Panc1 (cell line): Measurements from ENCODE around the gene INPP4B. TPM values are rescaled to one million over a fixed set of nuclear protein-coding genes. Genes with fewer than 3 reads are reported as not detected.

Source experiments
- ATAC-seq: fragments of 200-7000 bp; cut with Tn5 transposase; 2 replicates; pipeline ENCODE4 v1.9.1; 2020; ENCODE audit warnings: mild to moderate bottlenecking, moderate library complexity
- BruUV-seq: library from RNA; stranded (reverse); fragments of 400-500 nt; replicated peaks from 2 replicates; lab custom pipeline; 2021; lab: Mats Ljungman, UMichigan
- CTCF ChIA-PET: fragments of 300-600 bp; sonication (Branson Sonifier 250); formaldehyde crosslinking; loops from one replicate; lab custom pipeline; 2022; ENCODE audit warnings: antibody characterized with exemption; lab: Charles Lee
- POLR2A ChIA-PET: fragments of 300-600 bp; sonication (Branson Sonifier 250); formaldehyde crosslinking; loops from one replicate; lab custom pipeline; 2022; ENCODE audit warnings: antibody characterized with exemption; lab: Charles Lee
- DNase-seq: peaks from one replicate; pipeline ENCODE4 v3.0.0-alpha.2; 2010; ENCODE audit warnings: low read depth, low spot score
- H3K27ac ChIP-seq: 2 replicates; pipeline ENCODE4 v1.5.1; 2011; ENCODE audit warnings: mild to moderate bottlenecking, low read length, inconsistent platforms
- H3K27me3 ChIP-seq: fragments of 200-500 bp; sonication (Bioruptor generic); 2 replicates; pipeline ENCODE4 v1.6.0; 2014; ENCODE audit warnings: low read length, inconsistent platforms; ENCODE audit not compliant: control insufficient read depth, insufficient read depth
- H3K36me3 ChIP-seq: fragments of 200-500 bp; sonication (Bioruptor generic); 2 replicates; pipeline ENCODE4 v1.5.1; 2014; ENCODE audit warnings: inconsistent platforms, mild to moderate bottlenecking, low read length, moderate library complexity; ENCODE audit not compliant: control insufficient read depth, insufficient read depth
- H3K4me1 ChIP-seq: 2 replicates; pipeline ENCODE4 v1.5.1; 2011; ENCODE audit warnings: inconsistent platforms, mild to moderate bottlenecking, low read length, moderate library complexity; ENCODE audit not compliant: control insufficient read depth, insufficient read depth
- H3K4me3 ChIP-seq, 2 experiments: 2 replicates each; pipeline ENCODE4 v1.5.1; 2011 to 2012; ENCODE audit warnings: low read depth in 2 of 2, low read length in 2 of 2, mild to moderate bottlenecking in 2 of 2, inconsistent platforms in 1 of 2, moderate library complexity in 1 of 2
- H3K9me3 ChIP-seq: fragments of 200-500 bp; sonication (Bioruptor generic); 2 replicates; pipeline ENCODE4 v1.5.1; 2014; ENCODE audit warnings: low read depth, mild to moderate bottlenecking, inconsistent platforms, low read length, moderate library complexity; ENCODE audit not compliant: control insufficient read depth, insufficient read depth
- POLR2AphosphoS5 ChIP-seq: IDR thresholded peaks from 2 replicates; pipeline ENCODE4 v1.6.1; 2012; ENCODE audit warnings: mild to moderate bottlenecking, low read depth, low read length, moderate library complexity
- SIN3A ChIP-seq: IDR thresholded peaks from 2 replicates; pipeline ENCODE4 v1.6.1; 2012; ENCODE audit warnings: low read depth, mild to moderate bottlenecking, low read length, moderate library complexity, borderline replicate concordance; ENCODE audit not compliant: insufficient read depth
- TCF7L2 ChIP-seq: IDR thresholded peaks from 2 replicates; pipeline ENCODE4 v1.6.1; 2011; ENCODE audit warnings: mild to moderate bottlenecking, low read depth, low read length, inconsistent platforms
- in situ Hi-C: cut with HindIII; loops from 2 replicates; pipeline ENCODE4 v1.10.0; 2016; ENCODE audit warnings: low sequenced_read_pairs, low pct_unique_long_range_greater_than_20kb
- intact Hi-C: fragments of 100-400 bp; cut with micrococcal nuclease; formaldehyde crosslinking; loops from one replicate; pipeline ENCODE4 v1.10.0; 2022; ENCODE audit not compliant: unreplicated experiment
- total RNA-seq: library from RNA; stranded (reverse); gene quantifications from one replicate; pipeline ENCODE4 v1.2.1, GENCODE V29; 2021; ENCODE audit not compliant: unreplicated experiment
- TF ChIP-seq, protein P1 (sequence below), 2 experiments: IDR thresholded peaks; 2 replicates each; pipeline ENCODE4 v1.6.1; 2011 to 2012; ENCODE audit warnings: low read depth in 2 of 2, control low read depth in 1 of 2, low read length in 1 of 2, mild to moderate bottlenecking in 1 of 2, moderate library complexity in 1 of 2; ENCODE audit not compliant: insufficient read depth in 1 of 2
- TF ChIP-seq, protein P2 (sequence below): fragments of 450-650 bp; IDR thresholded peaks from 2 replicates; pipeline ENCODE4 v1.5.1; 2017; ENCODE audit warnings: mild to moderate bottlenecking

The INPP4B gene
- total RNA-seq, 1 experiment from 2014 or later: 4.5 TPM

DNA sequence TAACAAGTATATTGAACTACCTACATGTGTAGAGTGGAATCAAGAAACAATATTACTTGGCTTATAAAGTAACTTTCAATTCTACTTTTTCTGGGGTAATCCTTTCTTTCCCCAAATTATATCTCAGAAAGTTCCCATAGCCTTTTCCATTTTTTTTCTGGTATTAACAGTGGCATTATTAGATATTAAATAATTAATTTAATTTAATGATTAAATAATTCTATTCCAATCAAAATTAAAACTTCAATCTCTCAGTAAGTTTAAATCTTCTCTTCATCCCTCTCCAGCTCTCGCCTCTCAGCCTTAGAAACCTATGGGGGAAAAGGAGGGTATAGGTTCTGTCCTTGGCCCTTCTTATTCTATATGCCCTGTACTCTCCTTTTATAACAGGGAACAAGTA lies 262.4 kb downstream of the INPP4B start:
- DNase-seq: no peak
- ATAC-seq: no peak
- Histone ChIP-seq H3K4me1 (no peaks in the 10 kb centered on the region), H3K9me3 (no peaks in the 10 kb centered on the region), H3K36me3 (no peaks in the 10 kb centered on the region), H3K27ac (no peak overlapping the region), H3K27me3 (no peaks in the 10 kb centered on the region), H3K4me3 (no peak overlapping the region)
- ChIA-PET CTCF (no interaction called here), POLR2A (no interaction called here)
- intact Hi-C loops (no loop called here), in situ Hi-C loops (no loop called here)
- BruUV-seq: no TSS peak
- TF ChIP-seq TCF7L2: no peak
- TF ChIP-seq, protein P1, sequence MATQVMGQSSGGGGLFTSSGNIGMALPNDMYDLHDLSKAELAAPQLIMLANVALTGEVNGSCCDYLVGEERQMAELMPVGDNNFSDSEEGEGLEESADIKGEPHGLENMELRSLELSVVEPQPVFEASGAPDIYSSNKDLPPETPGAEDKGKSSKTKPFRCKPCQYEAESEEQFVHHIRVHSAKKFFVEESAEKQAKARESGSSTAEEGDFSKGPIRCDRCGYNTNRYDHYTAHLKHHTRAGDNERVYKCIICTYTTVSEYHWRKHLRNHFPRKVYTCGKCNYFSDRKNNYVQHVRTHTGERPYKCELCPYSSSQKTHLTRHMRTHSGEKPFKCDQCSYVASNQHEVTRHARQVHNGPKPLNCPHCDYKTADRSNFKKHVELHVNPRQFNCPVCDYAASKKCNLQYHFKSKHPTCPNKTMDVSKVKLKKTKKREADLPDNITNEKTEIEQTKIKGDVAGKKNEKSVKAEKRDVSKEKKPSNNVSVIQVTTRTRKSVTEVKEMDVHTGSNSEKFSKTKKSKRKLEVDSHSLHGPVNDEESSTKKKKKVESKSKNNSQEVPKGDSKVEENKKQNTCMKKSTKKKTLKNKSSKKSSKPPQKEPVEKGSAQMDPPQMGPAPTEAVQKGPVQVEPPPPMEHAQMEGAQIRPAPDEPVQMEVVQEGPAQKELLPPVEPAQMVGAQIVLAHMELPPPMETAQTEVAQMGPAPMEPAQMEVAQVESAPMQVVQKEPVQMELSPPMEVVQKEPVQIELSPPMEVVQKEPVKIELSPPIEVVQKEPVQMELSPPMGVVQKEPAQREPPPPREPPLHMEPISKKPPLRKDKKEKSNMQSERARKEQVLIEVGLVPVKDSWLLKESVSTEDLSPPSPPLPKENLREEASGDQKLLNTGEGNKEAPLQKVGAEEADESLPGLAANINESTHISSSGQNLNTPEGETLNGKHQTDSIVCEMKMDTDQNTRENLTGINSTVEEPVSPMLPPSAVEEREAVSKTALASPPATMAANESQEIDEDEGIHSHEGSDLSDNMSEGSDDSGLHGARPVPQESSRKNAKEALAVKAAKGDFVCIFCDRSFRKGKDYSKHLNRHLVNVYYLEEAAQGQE (IDR thresholded peaks at IDR 0.05; ENCODE audit: insufficient read depth in 1 of 2, low read depth in 2 of 2, low read length in 1 of 2): no peak
- no peak for TF ChIP-seq POLR2AphosphoS5
- TF ChIP-seq, protein P2, sequence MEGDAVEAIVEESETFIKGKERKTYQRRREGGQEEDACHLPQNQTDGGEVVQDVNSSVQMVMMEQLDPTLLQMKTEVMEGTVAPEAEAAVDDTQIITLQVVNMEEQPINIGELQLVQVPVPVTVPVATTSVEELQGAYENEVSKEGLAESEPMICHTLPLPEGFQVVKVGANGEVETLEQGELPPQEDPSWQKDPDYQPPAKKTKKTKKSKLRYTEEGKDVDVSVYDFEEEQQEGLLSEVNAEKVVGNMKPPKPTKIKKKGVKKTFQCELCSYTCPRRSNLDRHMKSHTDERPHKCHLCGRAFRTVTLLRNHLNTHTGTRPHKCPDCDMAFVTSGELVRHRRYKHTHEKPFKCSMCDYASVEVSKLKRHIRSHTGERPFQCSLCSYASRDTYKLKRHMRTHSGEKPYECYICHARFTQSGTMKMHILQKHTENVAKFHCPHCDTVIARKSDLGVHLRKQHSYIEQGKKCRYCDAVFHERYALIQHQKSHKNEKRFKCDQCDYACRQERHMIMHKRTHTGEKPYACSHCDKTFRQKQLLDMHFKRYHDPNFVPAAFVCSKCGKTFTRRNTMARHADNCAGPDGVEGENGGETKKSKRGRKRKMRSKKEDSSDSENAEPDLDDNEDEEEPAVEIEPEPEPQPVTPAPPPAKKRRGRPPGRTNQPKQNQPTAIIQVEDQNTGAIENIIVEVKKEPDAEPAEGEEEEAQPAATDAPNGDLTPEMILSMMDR: no peak
- no peak for TF ChIP-seq SIN3A

DNA sequence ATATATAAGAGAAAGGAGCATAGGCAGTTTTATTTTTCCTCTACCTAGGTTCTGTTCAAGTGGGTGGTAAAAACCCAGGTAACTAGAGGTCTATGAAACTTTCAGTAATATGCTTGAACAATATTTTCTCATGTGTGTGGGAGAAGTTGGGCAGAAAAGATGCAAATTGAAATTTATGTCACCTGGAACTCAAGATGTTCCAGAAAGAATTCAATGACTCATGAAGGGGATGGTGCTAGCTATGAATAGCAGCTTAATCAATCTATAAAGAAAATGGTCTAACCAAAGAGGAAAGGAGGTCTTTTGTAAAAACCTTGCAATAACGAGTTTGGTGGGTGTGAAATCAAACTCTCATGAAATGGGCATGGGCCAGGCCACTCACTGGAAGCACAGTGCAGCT lies 263.8 kb downstream of the INPP4B start:
- no peak overlapping the region for H3K27ac ChIP-seq
- no peak for DNase-seq
- no peaks in the 10 kb centered on the region for H3K4me1 ChIP-seq
- no TSS peak for BruUV-seq
- ChIA-PET POLR2A (no interaction called here), CTCF (no interaction called here)
- H3K36me3 ChIP-seq: no peaks in the 10 kb centered on the region
- no peaks in the 10 kb centered on the region for H3K27me3 ChIP-seq
- no peak for ATAC-seq
- H3K9me3 ChIP-seq: no peaks in the 10 kb centered on the region
- TF ChIP-seq, protein P2: no peak
- TF ChIP-seq POLR2AphosphoS5: no peak
- intact Hi-C loops: no loop called here
- H3K4me3 ChIP-seq: no peak overlapping the region
- in situ Hi-C loops: no loop called here
